ENCODE measurements around the gene PDIA2.
"Not testable (repeated sequence)": the region's sequence is repeated elsewhere in the genome, so short reads cannot be mapped to it uniquely, and the experiment has no call there.

PDIA2 gene

DNA sequence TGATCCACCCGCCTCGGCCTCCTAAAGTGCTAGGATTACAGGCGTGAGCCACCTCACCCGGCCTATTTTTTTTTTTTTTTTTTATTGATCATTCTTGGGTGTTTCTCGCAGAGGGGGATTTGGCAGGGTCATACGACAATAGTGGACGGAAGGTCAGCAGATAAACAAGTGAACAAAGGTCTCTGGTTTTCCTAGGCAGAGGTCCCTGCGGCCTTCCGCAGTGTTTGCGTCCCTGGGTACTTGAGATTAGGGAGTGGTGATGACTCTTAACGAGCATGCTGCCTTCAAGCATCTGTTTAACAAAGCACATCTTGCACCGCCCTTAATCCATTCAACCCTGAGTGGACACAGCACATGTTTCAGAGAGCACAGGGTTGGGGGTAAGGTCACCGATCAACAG, 24.9 kb upstream of the PDIA2 start:
- ATAC-seq = not testable (repeated sequence)
- peaks cover 14% of the 10 kb centered on the region for H3K4me1 Mint-ChIP-seq

DNA sequence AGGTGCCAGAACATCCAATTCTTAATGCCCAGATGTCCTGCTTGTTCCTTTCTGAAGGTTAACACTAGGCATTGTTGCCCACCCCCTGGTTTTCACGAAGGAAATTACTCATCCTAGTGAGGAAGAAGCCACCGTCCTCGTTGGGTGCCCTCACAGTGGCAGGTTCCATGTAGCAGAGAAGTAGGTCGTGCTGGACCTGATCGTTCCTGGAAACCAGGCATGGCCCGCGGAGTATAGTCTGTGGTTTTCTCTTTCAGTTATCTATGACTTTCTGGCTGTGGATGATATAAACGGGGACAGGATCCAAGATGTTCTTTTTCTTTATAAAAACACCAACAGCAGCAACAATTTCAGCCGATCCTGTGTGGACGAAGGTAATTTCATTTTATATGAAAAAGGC, 23.7 kb upstream of the PDIA2 start:
- DNase-seq = no peak
- H3K36me3 Mint-ChIP-seq (ENCODE audit: low read depth) = peaks cover 9% of the 10 kb centered on the region
- no peak for ATAC-seq
- no peak overlapping the region for H3K27ac Mint-ChIP-seq
- H3K27me3 Mint-ChIP-seq = no peaks in the 10 kb centered on the region
- H3K9me3 Mint-ChIP-seq = no peaks in the 10 kb centered on the region
- no peak overlapping the region for H3K4me3 Mint-ChIP-seq
- H3K4me1 Mint-ChIP-seq = peaks cover 5% of the 10 kb centered on the region

More for the DNA sequence above, 24.9 kb upstream of the PDIA2 start:
- not testable (repeated sequence) for H3K36me3 Mint-ChIP-seq (ENCODE audit: low read depth); H3K9me3 Mint-ChIP-seq; H3K4me3 Mint-ChIP-seq; H3K27me3 Mint-ChIP-seq; H3K27ac Mint-ChIP-seq; DNase-seq

DNA sequence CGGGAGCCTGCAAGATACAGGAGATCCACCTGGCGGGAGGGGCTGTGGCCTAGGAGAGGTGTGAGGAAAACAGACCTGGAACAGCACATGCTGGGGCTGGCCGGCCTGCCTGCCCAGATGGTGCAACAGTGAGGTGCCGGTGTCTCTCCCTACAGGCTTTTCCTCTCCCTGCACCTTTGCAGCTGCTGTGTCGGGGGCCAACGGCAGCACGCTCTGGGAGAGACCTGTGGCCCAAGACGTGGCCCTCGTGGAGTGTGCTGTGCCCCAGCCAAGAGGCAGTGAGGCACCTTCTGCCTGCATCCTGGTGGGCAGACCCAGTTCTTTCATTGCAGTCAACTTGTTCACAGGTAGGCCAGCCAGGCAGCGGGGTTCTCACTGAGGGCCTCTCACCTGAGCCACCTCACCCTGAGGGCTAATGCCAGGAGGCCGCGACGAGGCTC, 23.1 kb upstream of the PDIA2 start:
- Mint-ChIP-seq H3K27ac (no peak overlapping the region), H3K4me3 (no peak overlapping the region), H3K9me3 (no peaks in the 10 kb centered on the region), H3K4me1 (peaks cover 5% of the 10 kb centered on the region), H3K36me3 (ENCODE audit: low read depth) (peaks cover 9% of the 10 kb centered on the region), H3K27me3 (no peaks in the 10 kb centered on the region)
- no peak for DNase-seq
- peak; percentile 24 for ATAC-seq

DNA sequence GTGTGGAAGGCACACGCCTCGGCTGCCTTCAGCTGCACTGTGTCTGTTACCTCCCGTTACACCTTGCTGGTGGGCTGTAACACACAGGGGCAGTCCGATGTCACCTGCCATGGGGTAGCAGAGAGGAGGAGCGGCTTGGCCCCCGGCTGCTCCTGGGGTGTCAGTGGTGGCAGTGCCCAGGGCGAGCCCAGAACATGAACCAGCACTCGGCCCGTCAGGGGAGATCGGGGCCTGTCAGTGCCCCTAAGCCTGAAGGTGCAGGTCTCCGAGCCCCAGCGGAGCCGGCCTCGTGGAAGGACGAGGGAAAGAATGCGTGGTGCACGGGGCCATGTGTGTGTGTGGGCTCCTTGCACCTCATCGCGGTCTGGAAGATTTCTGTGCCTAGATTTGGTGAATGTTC, 22.6 kb upstream of the PDIA2 start:
- ATAC-seq (no peak), DNase-seq (no peak)
- Mint-ChIP-seq H3K27ac (no peak overlapping the region), H3K4me1 (peaks cover 5% of the 10 kb centered on the region), H3K36me3 (ENCODE audit: low read depth) (peaks cover 6% of the 10 kb centered on the region), H3K4me3 (no peak overlapping the region), H3K27me3 (no peaks in the 10 kb centered on the region), H3K9me3 (no peaks in the 10 kb centered on the region)

DNA sequence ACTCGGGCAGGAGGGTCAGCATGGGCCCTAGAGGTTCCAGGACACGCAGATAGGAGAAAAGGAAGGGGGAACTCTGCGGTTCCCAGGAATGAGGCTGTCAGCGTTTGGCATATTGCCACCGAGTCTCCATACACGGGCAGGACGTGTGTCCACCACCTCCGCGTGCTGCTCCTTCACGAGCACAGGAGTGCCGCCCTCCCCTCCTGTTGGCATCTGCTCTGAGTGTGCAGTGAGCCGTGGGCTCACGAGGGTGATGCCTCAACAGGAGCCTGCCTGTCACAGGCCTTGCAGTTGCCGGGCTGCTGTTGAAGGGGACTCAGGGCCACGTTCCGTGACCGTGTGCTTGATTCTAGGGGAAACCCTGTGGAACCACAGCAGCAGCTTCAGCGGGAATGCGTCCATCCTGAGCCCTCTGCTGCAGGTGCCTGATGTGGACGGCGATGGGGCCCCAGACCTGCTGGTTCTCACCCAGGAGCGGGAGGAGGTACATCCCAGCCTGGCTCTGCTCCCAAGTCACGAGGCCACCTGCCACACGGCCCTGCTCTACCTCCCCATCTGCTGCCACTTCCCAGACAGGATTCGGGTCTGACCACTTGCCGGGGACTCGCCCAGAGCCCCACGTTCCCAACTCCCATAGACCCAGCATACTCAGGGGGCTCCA, 21.8 kb upstream of the PDIA2 start:
- Mint-ChIP-seq H3K36me3 (ENCODE audit: low read depth) (peaks cover 2% of the 10 kb centered on the region), H3K9me3 (no peaks in the 10 kb centered on the region), H3K27me3 (no peaks in the 10 kb centered on the region), H3K27ac (no peak overlapping the region), H3K4me1 (peaks cover 5% of the 10 kb centered on the region), H3K4me3 (no peak overlapping the region)
- ATAC-seq (no peak), DNase-seq (no peak)

DNA sequence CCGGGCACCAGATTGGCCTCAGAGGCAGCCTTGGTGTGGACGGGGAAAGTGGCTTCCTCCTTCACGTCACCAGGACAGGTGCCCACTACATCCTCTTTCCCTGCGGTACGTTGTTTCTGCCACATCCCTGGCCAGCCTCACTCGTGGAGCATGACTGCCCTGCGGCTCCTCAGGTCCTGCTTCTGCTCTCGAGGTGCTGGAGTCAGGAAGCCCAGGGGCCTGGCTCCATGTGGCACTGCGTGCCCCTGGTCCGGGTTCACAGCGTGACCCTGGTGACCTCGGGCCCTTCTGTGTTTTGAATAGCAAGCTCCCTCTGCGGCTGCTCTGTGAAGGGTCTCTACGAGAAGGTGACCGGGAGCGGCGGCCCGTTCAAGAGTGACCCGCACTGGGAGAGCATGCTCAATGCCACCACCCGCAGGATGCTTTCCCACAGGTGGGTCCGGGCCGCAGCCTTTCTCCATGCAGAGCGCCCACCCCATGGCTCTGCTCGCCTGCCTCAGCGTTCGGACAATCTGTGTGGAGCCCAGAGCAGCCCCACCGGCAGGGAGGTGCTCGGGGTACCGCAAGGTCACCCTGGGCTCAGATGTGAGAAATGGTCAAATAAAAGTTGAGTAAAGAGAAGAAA, 20.7 kb upstream of the PDIA2 start:
- ATAC-seq (no peak), DNase-seq (no peak)
- H3K27ac Mint-ChIP-seq = no peak overlapping the region
- H3K9me3 Mint-ChIP-seq = no peaks in the 10 kb centered on the region
- H3K36me3 Mint-ChIP-seq (ENCODE audit: low read depth) = no peaks in the 10 kb centered on the region
- H3K27me3 Mint-ChIP-seq = no peaks in the 10 kb centered on the region
- no peak overlapping the region for H3K4me3 Mint-ChIP-seq
- peaks cover 5% of the 10 kb centered on the region for H3K4me1 Mint-ChIP-seq

DNA sequence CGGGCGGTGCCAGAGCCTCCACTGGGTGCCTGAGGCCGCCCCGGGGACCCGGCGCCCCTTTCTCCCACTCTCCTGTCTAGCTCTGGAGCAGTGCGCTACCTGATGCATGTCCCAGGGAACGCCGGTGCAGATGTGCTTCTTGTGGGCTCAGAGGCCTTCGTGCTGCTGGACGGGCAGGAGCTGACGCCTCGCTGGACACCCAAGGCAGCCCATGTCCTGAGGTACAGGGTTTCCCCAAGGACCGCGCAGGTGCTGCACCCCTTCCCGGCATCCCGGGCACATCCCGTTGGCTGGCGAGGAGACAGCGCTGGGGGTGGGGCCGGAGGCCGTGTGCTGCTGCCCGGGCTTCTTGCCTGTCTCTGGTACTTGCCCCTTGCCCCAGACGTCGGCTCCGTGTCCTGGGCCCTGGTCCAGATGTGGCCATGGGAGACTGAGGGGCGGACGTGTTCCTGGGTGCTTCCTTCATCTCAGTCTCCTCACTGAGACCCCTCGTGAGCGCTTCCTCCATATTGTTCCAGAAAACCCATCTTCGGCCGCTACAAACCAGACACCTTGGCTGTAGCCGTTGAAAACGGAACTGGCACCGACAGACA, 19.7 kb upstream of the PDIA2 start:
- peaks cover 5% of the 10 kb centered on the region for H3K4me1 Mint-ChIP-seq

DNA sequence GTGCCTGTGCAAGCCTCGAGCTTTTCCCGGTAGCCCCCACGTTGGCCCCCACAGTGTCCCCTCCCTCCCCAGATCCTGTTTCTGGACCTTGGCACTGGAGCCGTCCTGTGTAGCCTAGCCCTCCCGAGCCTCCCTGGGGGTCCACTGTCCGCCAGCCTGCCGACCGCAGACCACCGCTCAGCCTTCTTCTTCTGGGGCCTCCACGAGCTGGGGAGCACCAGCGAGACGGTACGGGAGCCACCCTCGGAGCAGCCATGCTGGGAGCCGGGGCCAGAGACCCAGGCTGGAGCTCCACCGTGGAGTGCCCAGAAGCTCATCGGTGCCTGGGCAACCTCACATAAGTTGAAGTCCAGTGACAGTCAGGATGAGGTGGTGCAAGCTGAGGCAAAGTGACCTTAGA, 19.0 kb upstream of the PDIA2 start:
- H3K36me3 Mint-ChIP-seq (ENCODE audit: low read depth) = no peaks in the 10 kb centered on the region
- ATAC-seq = no peak
- H3K9me3 Mint-ChIP-seq = no peaks in the 10 kb centered on the region
- peaks cover 4% of the 10 kb centered on the region for H3K4me1 Mint-ChIP-seq
- no peak overlapping the region for H3K27ac Mint-ChIP-seq
- H3K27me3 Mint-ChIP-seq = no peaks in the 10 kb centered on the region
- no peak overlapping the region for H3K4me3 Mint-ChIP-seq
- DNase-seq = no peak

More for the DNA sequence above, 19.7 kb upstream of the PDIA2 start:
- no peak for ATAC-seq
- DNase-seq = no peak
- no peaks in the 10 kb centered on the region for H3K36me3 Mint-ChIP-seq (ENCODE audit: low read depth)
- no peak overlapping the region for H3K27ac Mint-ChIP-seq
- H3K9me3 Mint-ChIP-seq = no peaks in the 10 kb centered on the region
- no peaks in the 10 kb centered on the region for H3K27me3 Mint-ChIP-seq
- no peak overlapping the region for H3K4me3 Mint-ChIP-seq

DNA sequence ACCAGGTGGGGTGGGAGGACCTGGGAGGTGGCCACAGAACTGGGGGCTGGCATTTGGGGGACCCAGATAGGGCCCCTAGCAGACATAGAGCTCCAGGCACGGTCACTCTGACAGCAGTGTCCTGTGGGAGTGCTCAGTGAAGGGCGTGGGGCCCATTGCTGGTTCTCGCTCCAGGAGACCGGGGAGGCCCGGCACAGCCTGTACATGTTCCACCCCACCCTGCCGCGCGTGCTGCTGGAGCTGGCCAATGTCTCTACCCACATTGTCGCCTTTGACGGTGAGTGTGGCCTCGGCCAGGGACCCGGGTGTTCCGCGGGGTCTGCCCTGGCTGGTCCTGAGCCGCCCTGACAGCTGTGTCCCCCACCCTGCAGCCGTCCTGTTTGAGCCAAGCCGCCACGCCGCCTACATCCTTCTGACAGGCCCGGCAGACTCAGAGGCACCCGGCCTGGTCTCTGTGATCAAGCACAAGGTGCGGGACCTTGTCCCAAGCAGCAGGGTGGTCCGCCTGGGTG, 18.5 kb upstream of the PDIA2 start:
- DNase-seq (no peak), ATAC-seq (no peak)
- H3K27me3 Mint-ChIP-seq = no peaks in the 10 kb centered on the region
- H3K27ac Mint-ChIP-seq = no peak overlapping the region
- no peaks in the 10 kb centered on the region for H3K4me1 Mint-ChIP-seq
- no peaks in the 10 kb centered on the region for H3K36me3 Mint-ChIP-seq (ENCODE audit: low read depth)
- H3K4me3 Mint-ChIP-seq = no peak overlapping the region
- H3K9me3 Mint-ChIP-seq = no peaks in the 10 kb centered on the region

DNA sequence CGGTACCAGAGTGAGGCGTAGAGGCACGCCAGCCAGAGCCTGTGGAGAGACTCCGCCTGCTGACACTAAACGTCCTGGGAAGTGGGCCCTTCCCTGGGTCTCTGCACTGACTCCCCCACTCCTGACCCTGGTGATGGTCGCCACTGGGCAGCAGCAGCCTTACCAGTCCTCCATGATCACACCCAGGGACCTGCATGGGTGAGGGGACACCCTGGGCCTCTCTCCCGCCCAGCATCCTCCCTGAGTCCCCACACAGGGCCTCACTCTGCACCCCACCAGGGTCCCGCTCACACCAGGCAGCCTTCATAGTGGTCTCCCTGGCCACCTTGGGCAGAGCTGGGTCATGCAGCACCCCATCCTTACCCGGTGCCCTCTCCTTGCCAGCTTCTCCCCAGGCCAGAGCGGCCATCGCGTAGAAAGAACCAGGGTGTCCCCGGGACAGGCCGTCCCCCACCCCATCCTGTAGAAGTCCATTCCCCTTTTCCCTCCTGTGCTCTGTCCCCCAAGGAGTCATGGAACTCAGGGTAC, 17.9 kb upstream of the PDIA2 start:
- H3K27ac Mint-ChIP-seq = no peak overlapping the region
- ATAC-seq = no peak

DNA sequence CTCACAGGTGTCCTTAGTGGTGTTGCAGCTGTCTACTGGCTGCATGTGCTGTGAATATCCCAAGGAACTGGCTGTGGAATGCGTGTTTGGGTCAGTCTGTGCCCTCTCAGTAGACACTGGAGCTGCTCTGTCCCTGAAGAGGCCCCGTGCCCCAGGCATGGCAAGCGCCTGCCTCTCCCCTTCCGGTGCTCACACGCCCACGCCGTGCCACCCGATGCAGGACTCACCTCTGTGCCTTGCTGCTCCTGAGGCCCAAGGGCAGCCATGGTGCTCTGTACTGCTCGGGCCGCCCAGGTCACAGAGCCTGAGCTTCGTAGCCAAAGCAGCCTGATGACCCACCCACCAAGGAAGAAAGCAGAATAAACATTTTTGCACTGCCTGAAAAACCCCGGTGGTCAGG, 17.3 kb upstream of the PDIA2 start:
- Mint-ChIP-seq H3K36me3 (ENCODE audit: low read depth) (no peaks in the 10 kb centered on the region), H3K4me3 (no peak overlapping the region), H3K9me3 (no peaks in the 10 kb centered on the region), H3K27ac (no peak overlapping the region), H3K27me3 (no peaks in the 10 kb centered on the region), H3K4me1 (no peaks in the 10 kb centered on the region)
- no peak for DNase-seq
- ATAC-seq = no peak

More for the DNA sequence above, 17.9 kb upstream of the PDIA2 start:
- Mint-ChIP-seq H3K4me1 (no peaks in the 10 kb centered on the region), H3K27me3 (no peaks in the 10 kb centered on the region), H3K4me3 (no peak overlapping the region), H3K36me3 (ENCODE audit: low read depth) (no peaks in the 10 kb centered on the region), H3K9me3 (no peaks in the 10 kb centered on the region)
- DNase-seq = no peak

DNA sequence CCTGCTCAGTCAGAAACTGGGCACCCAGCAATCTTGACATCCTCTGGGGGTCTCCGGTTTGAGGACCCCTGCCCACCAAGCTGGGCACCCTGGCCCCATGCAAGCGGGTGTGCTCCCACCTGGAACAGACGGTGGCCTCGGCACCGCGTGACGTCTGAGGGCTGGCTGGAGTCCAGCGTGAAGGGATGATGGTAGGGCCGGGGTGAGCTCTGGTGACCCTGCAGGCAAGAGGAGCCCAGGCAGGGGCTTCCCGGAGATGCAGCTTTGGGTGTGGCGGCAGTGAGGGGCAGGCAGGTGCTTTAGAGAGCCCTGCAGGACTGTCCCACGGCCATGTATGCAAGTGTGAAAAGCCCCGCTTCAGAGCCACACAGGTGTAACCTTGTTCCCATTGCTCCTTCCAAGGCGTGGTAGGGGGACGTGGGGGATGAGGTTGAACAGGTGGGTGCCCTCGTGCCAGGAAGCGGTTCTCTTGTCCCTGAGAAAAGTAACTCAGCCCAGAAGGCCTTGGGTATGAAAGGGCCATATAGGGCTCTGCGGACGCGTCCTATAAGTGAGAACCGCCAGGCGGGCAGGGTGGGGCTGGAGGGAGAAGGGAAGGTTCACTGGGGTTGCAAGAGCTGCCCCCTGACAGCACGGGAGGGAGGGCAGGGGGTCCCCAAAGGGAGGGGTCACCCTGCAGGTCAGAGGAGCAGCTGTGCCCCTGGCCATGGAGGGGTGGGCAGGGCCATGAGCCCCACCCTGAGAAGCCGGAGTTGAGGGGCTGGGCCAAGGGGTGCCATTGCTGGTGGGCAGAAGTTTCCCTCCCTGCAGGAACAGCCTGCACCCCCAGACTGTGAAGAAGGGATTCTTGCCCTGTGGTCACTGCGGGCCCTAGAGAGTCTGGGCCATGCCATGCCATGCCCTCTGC, 16.5 kb upstream of the PDIA2 start:
- Mint-ChIP-seq H3K27ac (no peak overlapping the region), H3K4me1 (no peaks in the 10 kb centered on the region), H3K27me3 (no peaks in the 10 kb centered on the region), H3K9me3 (no peaks in the 10 kb centered on the region), H3K36me3 (ENCODE audit: low read depth) (no peaks in the 10 kb centered on the region), H3K4me3 (no peak overlapping the region)
- ATAC-seq = no peak
- no peak for DNase-seq

DNA sequence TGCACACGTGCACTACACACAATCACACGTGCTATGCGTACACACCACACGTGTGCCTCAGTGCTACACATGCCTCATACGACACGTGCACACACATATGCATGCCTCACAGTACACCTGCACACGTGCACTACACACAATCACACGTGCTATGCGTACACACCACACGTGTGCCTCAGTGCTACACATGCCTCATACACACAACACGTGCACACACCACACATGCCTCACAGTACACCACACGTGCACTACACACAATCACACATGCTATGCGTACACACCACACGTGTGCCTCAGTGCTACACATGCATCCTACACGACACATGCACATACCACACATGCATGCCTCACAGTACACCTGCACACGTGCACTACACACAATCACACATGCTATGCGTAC, 15.4 kb upstream of the PDIA2 start:
- not testable (repeated sequence) for H3K27ac Mint-ChIP-seq; H3K27me3 Mint-ChIP-seq; H3K9me3 Mint-ChIP-seq; DNase-seq; H3K36me3 Mint-ChIP-seq (ENCODE audit: low read depth); H3K4me1 Mint-ChIP-seq; ATAC-seq; H3K4me3 Mint-ChIP-seq

Data from activated naive CD8-positive, alpha-beta T cell treated with anti-CD3 and anti-CD28 coated beads, Interleukin-2, amount 50 U/mL, for 24 hours (primary cell).